LNCAP (cell line): ENCODE data around the gene GRAP.

Source experiments
- TF ChIP-seq, protein P1 (sequence below): fragments of 450-650 bp; IDR thresholded peaks from 2 replicates; pipeline ENCODE4 v1.5.1; 2017; ENCODE audit warnings: mild to moderate bottlenecking

GRAP gene

DNA sequence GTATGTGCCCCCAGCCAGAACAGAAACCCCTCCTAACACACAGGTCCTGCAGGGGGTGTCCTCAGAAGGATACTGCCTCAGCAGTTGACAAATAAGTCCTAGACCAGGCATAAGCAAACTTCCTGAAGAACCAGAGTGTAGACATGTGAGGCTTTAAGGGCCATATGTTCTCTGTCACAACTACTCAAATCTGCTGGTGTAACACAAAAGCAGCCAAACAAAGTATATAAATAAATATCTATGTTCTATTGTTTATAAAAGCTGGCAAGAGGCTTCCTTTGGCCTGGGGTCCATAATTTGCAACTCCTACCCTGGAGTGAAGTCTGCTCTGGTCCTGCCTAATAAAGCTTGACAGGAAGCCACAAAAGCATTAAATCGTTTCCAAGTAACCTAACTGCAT lies 52.1 kb downstream of the GRAP start:
- TF ChIP-seq, protein P1, sequence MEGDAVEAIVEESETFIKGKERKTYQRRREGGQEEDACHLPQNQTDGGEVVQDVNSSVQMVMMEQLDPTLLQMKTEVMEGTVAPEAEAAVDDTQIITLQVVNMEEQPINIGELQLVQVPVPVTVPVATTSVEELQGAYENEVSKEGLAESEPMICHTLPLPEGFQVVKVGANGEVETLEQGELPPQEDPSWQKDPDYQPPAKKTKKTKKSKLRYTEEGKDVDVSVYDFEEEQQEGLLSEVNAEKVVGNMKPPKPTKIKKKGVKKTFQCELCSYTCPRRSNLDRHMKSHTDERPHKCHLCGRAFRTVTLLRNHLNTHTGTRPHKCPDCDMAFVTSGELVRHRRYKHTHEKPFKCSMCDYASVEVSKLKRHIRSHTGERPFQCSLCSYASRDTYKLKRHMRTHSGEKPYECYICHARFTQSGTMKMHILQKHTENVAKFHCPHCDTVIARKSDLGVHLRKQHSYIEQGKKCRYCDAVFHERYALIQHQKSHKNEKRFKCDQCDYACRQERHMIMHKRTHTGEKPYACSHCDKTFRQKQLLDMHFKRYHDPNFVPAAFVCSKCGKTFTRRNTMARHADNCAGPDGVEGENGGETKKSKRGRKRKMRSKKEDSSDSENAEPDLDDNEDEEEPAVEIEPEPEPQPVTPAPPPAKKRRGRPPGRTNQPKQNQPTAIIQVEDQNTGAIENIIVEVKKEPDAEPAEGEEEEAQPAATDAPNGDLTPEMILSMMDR, result no peak

DNA sequence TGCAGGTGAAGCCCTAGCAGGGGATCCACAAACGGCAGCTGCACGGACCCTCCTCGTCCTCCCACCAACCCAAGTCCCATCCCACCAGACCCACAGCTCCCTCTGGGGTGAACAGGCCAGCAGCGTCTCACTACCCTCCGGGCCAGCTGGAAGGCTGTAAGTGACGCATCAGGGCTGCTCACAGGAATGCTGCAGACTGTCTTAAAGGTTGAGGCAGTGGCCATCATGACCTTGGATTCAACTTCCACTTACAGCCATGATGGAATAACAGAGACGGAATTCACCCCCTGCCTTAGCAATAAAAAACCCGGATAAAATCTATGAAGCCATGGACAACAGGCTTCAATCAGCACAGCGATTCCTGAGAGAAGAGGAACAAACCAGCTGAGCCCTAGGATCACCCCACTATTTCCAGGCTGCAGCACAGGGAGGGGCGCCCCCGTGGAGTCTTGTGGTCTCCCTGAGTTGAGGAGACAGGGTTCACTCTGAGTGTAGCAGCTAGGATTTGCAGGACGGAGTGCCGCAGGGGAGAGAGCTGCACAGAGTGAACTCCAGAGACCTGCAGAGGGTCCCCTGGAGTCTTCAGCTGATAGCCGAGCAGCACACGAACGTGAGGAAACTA lies 52.7 kb downstream of the GRAP start:
- TF ChIP-seq, protein P1, result no peak

DNA sequence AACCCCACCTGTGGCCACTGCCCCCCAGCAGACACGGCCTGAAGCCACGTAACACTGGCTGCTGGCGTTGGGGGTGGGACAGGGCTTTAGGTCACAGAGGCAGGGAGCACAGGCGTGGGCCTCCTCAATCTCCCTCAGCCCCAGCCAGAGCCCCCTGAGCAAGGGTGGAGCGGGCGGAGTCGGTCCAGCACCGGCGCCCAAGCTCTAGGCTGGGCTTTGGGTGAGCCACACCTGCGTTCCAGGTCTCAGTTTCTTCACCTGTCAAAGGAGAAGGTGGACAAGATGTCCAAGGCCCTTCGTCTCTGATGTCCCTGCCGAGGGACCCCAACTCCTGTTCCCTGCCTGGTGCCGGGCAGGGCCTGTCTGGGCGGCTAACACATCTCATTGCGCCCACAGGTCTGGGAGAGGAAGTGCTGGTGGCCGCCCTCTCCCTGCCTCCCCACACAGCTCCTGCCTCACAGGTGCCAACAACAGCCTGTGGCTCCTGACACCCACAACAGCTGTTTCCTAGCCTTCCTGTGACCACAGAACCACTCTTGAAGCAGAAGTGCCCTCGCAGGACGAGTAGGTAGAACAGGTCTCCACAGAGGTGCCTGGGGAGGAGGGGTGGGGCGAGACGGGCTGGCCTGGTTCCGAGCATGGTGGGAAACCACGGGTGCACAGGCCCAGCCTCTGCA lies 54.2 kb downstream of the GRAP start:
- TF ChIP-seq, protein P1, result no peak

DNA sequence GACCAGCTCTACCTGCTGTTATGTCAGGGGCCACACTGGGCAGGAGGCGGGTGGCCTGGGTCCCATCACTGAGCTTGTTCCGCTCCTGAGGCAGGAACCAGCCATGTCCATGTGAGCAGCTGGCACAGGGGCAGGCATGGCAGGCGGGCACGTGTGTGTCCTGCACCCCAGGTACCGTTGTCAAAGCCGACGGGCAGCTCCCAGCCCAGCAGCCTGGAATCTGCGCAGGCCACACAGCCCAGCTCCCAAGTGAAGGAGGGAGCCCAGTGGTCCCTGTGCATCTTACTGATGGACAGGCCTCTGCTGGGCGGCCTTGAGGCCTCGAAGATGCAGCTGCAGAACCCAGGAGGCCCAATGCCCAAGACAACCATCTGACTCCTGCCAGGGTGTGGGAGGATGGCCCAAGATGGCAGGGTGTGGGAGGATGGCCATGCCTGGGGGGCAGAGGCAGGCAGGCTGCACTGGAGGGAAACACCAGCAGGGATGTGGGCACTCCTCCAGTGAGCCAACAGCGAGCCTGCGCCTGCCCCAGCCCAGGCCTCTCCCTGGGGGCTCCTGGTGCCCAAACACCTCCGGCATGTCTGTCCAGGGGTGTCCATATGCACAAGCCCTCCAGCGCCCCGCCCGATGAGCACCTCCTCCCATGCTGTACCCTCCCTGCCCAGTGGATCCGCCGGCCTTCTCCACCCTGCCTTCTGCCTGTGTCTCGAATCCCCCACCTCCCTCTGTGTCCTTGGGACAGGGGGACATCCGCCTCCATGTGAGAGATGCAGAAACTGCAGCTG lies 55.0 kb downstream of the GRAP start:
- TF ChIP-seq, protein P1, result no peak

DNA sequence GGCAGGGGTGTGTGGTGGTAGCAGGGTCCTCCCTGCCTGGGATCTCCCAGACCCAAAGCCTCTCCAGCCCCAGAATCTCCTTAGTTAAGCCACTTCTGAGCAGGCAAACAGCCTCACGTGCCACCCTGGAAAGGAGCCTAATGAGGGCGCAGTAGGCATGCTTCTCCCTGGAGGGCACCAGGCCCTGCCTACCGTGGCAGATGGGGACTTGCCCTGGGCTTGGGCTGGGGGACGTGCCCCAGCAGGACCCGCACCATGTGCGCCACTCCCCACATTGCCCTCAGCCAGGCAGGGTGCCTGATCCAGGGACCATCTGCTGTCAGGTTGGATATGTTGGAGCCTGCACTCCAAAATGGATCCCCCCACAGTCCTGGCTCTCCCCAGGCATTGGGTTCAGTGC lies 56.4 kb downstream of the GRAP start:
- TF ChIP-seq, protein P1, result no peak

DNA sequence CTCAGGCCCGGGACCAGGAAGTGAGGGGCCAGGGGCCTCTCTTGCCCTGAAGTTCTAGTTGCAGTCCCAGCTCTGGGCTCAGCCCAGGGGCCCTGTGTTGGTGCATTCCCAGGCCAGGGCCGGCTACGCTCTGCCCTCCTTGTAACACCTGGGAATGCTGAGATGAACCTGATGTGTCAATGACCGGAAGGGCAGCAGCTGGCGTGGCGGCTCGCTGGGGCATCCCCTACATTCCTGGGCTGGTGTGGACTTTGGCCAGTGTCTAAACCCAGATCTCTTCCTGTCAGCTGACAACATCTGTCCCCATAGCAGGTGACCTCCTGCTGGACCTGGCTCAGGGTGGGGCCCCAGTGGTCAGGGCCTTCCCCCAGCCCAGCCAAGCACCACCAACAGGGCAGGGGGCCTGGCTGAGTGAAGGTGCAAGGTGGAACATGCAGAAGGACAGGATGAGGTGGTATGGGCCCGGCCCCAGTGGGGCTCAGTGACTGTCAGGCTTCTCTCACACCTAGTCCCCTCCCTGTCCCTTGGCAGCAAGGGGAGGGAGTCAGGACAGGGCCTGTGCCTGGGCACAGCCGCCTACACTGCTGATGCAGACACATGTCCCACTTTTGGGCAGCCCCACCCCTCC lies 58.1 kb downstream of the GRAP start:
- TF ChIP-seq, protein P1, result no peak

DNA sequence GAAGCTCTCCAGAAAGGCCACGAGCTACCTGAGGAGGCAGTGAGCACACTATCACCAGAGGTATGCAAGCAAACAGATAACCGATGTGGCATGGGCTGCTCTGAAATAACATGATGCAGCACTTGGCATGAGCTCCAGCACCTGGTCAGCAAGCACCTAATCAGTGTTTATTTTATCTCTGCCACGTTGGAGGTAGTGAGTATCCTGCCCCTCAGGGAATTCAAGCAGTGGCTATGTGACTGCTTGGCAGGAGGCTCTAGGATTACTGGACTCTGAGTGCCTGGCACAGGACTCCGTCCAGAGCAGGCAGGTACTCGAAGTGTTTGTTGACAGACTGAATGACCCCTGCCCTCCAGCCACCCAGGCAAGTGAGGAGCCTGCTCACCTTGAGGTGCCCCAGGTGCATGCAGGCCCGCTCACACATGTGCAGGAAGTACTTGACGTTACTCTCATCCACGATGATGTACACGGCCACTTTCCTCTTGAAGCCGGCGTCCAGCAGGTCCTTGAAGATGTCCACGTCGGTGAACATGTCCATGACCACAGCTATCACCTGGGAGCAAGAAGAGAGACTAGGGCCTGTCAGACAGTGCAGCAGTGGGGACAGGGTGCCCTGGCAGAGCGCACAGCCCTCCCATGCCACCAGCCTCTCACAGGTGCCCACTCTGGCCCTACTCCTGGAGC lies 58.8 kb downstream of the GRAP start:
- TF ChIP-seq, protein P1, result no peak
